NCI-H2081 treated with DMSO at 0.1 percent for 48 hours (cell line): ENCODE data around the gene ISLR.

ENCODE experiments used
- DNase-seq: peaks from one replicate; lab custom pipeline; 2025; lab: John Stamatoyannopoulos, UW

ISLR gene

DNA sequence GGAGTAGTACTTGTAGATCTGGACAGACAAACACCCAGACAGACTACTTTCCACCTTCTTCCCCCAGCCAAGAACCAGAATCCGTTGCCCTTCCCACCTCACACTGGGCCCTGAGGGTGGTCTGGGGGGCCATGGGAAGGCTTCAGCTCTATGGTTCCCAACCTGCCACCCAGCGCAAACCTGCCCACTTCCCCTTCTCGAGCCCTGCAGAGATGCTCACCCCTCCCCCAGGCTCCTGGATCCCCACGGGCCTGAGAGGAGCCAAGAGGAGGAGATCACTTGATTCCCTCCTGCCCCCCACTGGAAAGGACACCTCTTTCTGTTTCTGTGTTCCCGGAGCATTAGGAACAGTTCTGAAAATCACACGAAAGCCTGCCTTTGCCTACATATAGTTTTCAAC lies 20.4 kb downstream of the ISLR start:
- no peak for DNase-seq

DNA sequence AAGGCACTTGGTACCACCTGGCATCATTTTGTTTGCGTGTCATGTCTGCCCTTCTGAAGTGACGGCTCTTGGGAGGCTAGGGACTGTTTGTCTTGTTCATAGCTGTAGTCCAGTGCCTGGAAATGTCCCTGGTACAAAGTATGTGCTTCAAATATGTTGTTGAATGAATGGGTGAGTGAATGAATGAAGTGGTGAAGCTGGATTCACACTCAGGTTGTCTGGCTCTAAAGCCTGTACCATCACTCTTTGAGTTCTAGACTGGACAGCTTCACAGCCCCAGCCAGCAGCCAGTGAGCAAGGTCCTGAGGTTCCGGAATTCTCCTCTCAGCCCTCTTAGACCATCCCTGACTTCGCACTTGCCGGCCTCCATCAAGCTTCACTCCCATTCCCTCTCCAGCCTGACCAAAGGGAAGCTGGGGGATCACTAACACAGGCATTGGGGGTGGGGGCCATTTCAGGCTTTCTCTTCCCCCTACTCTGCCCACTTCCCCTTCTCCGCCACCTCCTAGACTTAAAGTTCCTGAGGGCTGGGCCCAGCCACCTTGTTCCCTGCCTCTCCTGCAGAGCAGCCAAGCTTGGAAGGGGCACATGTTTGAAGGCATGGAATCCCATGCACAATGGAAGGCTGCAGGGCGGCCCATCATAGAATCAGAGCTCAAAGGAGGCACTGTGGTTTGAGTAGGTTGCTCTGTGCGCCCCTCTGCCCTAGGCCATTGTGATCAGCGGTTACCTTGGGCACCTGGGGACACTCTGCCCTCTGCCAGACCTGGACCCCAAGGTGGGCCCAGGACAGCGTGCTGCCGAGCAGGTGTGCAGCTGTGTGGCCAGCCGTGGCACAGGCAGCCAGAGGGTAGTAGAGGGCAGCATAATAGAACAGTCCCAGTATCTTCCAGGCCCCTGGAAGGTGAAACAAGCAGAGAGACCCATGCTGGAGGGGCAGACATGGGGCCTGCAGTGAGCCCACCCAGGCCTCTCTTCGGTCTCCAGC lies 21.4 kb downstream of the ISLR start:
- no peak for DNase-seq

DNA sequence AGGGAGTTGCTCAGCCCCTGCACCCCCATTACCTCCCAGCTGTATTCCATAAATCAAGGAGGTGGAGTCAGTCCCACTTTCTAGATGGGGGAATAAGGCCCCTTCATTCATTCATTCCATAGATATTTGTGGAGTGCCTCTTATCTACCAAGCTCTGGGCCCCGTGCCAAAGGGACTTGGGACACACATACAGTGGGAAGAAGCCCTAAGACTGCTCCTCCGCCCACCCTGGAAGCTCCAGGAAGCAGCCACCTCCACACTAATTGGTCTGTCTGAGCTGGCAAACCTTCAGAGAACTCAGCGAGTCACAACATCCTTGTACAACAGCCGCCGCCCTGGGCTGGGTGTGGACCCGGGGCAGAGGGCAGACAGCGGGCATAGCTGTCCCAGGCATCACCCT lies 22.7 kb downstream of the ISLR start:
- DNase-seq, result no peak

DNA sequence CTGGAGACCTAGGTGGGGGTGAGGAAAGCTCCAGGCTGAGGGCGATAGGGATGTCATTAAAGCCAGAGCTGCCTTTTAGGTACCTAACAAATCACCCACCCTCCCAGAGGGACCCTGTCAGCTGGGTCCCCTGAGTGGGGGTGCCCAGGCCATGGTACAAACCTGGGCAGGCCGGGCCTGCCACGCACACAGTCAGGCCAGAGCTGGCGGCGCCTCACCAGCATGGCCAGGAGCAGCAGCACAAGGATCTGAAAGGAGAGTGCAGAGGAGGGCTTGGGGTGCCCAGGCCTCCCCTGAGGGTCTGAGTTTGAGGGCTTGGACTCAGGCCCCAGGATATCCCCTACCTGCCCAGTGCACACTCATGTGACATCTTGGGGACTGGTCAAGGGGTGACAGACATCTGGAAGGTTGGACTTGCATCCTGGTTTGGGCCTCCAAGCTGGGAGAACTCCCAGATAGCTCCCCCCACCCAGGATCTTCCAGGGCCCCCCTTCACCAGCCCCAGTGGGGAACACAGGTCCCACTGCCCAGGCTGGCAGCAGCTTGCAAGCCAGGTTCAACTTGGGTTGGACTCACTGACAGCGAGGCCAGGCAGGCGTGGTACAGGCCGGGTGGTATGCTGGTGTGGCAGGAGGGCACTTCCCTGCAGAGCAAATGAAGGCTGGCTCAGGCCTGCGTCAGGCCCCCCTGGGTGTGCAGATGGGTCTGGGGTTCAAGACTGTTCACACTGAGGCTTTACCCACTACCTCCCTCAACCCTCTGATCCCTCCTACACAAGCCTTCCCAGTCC lies 23.9 kb downstream of the ISLR start:
- no peak for DNase-seq

DNA sequence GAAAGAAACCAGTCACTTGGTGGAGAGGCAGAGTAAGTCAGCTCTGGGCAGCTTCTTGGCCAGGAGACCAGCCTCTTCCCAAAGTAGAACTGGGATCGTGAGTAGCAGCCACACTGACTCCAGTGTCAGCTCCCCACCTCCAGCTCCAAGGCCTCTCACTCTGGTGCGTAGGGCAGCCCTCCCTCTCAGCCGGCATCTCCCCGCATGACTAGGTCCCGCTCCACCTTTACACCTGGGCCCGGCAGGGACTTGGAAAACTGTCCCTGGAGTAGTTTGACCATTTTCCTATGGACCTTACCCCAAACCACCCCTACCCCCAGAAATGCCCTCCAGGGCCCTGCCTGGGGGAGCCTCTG lies 25.8 kb downstream of the ISLR start:
- DNase-seq, result no peak

DNA sequence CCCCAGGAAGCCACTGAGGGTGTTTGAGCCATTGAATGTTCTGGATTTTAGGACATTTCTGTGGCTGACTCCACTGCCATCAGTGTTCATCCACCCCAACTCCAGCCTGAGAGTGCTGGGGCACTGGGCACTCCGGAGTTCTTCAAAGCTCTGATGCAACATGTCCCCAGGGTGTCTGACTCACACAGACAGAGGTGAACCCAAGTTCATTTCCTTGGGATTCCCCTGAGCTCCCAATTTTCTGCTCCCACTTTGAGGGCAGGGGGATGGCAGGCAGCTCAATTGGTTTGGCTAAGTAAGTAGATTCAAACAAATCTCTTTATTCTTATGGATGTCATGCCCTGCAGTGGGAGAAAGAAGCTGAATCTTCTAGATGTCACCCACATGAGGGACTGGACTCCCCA lies 26.9 kb downstream of the ISLR start:
- no peak for DNase-seq

DNA sequence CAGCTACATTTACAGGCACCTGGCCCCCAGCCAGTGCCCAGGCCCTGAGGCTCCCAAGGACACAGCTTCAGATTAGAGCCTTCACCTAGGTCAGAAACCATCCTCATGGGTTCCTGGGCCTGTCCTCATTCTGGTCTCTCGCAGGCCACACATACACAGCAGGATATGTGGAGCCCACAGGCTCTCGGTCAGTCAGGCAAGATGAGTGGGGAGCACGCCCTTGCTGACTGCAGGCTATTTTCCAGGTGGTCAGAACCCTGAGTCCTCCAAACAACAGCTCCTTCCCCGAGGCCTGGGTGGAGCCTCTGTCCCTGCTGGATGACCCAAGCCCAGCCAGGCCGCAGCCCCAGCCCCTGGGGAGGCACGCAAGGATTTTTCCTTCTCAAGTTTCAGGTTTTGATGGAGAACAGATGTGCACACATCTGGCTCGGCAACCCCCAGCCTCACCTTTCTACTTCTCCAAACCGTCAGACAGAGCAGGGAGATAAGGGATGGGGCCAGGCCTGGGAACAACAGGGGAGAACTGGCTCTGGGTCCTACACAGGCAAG lies 27.4 kb downstream of the ISLR start:
- no peak for DNase-seq

DNA sequence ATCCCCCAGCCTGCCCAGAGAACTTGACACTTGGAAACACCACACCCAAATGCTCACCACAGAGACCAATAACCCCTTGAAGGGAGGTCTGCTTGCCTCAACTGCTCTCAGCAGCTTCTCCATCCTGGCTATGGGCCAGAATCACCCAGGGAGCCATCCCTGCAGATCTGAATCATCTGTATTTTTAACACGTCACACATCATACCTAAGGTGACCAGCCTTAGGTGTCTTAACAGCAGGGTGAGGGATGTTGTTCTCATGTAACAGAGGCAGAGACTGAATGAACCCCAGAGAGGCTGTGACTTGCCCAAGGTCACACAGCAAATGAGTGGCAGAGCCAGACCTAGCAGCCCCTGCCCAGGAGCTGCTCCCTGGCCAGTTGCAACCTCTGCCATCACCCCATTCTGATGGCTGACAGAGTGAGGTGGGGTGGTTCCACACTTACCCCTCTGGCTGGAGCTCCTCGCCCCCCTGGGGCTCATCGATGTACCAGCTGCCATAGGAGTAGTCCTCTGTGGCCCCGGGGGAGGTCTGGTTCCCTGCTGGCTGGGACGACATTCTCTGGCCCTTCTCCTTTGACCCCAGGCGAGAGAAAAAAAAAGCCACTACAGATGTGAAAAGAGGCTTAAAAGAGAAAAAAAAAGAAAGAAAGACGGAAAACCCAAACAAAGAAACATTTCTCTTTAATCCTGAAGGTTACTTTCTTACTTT lies 28.4 kb downstream of the ISLR start:
- no peak for DNase-seq

DNA sequence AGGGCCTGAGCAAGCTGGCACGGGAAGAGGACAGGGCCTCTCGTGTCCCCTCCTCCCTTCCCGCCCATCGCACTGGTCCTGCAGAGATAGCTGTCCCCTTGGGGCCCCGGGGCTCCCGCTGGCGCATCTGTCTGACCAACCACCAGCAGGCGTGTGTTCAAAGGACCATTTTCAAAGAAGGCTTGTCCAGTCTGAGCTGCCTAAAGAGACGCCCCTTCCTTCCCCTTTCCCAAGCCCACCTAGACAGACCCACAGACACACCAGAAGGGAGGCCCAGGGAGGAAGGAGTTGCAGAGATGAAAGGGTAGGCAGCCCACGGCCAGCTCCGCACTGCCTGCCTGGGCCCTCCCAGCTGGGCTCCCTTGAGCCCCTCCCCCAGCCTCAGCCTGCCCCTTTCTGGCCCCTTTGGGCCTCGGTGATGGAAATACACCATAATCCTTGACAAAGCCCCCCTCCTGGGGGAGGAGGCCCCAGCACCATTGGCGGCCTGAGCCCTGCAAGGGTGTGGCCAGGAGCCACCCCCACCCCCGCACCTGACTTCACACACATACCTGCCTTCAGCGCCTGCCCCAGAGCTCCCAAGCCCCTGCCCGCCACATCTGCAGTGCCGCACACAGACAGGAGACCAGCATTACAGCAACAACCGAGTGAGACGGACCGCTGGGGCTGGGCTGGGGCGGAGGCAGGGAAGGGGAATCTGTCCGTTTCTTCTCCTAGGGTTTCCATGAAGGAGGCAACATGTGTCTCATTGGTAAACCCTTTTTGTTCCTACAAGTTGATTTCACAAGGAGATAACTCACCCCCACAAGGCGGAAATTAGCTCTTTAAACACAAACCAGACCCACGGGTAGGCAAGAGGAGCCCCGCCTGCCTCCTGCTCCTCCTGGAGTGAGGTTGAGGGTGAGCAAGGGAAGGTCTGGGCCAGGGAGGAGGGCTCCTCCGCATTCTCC lies 29.2 kb downstream of the ISLR start, which contains the start of gene STRA6:
Gene STRA6, minus strand, starts transcription at position 336 of the 950 bp plus-strand sequence. CDS start 520 bp downstream, outside the sequence.
- no peak for DNase-seq

DNA sequence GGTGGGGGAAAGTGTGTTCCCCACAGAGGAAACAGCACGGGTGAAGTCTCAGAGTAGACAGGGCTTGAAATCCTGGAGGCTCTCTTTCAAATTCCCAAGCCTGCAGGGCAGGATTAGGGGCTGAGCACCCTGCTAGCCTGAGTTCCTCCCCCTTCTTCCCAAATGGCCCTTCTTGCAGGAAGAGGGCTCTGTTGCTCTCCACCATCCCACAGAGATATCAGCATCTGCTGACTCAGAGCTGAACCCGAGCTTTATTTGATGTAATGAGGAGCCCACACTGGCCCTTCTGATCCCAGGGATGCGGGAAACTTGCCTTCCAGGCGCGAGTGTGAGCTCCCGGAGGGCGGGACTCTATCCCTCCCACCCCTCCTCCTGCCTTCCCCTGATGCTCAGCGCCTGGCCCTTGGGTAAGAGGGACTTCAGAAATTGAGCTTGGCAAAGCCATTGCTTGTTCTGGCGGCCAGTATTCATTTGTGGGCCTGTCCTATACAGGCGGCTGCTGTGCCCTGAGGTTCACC lies 30.5 kb downstream of the ISLR start:
- DNase-seq, result no peak

DNA sequence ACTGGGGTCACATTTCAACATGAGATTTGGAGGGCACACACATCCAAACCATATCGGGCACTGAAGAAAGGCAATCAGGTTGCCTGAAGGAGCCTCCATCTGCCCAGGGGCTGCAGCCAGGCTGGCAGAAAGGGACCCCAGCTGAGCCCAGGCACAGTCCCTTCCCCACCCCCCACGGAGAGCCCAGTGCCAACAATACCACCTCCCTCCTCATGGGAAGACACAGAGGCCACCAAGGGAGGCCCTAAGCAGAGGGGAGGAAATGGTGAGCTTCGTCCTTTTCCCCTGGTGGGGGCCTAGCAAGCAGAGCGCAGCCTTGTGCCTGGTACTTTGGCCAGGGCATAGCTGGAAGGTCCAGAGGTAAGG lies 32.1 kb downstream of the ISLR start:
- no peak for DNase-seq

DNA sequence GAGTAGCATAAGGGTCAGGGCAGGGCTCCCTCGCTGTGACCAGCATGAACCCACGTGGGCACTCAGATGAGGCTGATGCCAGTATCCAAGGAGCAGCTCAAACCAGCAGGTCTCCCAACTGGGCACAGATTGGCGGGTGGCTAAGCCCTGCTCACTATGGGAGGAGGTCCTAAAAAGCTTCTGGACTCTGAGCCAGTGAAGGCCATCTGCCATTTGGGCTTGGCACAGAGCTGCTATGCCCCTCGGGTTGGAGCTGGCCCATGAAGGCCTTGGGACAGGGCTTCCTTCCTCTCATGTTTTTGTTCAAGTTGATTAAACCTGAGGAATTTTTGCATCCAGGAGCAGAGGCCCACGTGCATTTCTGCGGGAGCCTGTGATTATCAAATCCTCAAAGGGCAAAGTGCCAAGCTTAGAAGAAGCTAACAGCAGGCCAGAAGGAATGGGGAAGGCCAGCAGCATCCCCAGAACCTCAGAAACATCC lies 33.3 kb downstream of the ISLR start:
- no peak for DNase-seq

DNA sequence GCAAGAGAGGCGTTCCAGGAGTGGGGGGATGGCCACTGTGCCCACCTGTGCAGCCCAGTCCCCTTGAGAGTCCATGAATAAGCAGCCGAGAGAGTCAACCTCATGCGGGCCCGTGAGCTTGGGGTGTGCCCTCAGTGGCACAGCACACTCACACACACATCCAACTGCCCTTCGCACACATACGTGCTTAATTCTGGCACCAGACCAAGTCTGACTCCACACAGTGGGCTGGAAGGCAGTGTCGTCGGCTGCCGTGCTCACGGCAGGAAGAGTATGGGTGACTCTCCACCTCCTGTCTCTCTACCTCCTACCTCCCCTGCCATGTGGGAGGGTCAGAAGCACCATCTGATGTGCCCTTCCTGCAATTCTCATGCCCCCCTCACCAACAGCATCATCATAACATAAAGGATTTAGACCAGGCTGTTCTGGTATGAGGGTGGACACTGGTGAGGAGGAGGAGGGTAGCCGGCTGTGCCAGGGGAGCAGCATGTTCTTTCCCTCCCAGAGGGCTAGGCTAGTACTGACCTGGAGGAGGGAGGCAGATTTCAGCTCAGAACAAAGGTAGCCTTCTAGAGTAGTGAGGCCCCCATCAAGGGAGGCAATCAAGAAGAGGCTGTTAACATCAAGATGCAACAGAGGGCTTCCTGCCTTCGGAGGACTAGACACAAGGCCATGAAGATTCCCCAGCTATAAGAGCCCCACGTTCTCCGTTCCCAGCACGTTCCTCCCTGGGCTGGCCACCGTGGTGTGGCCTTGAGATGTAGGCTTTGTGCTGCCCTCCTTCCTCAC lies 34.3 kb downstream of the ISLR start:
- DNase-seq, result no peak

DNA sequence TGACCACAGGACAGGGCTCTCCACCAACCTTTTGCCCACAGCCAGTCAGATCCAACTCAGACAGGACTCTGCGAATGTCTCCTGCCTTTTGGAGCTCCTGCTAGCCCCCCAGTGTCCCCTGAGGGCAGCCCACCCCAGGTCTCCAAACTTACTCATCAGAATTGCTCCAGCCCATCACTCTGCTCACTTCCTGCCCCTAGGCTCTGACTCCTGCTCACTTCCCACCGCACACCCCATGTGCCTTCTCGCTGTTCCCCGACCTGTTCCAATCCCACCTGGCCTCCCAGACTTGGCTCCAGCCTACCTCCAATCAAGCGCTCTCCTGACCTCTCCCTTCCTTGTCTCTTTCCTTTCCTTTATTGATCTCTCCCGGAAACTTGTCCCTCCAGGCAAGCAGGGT lies 35.0 kb downstream of the ISLR start:
- no peak for DNase-seq

DNA sequence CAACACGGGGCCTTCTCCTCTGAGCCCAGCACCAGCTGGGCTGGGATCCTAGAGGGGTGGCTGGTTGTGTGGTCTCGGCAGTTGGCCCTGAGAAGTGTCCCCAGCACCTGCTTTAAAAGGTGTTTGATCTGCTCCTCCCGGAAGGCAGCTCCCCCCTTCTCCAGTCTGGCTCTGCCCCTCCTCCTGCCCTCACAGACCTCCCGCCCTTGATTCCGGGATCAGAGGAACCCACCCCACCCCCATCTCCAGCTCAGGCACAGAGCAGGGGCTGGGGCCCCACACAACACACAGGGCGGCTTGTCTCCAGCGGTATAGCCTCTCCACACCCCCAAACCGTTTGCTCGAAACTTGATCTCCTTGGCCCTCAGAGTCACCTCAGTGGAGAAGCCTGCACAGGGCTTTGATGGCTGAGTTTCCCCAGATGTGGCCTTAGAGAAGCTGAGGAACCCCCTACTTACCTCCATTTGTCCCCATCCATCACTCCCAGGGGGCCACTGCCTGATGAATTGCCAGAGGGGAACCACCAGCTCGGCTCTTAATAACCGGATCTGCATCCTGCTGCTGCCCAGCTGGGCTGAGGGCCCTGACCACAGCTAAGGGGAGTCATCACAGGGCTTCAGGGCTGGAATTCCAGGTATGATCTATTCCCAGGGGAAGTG lies 35.5 kb downstream of the ISLR start:
- no peak for DNase-seq

DNA sequence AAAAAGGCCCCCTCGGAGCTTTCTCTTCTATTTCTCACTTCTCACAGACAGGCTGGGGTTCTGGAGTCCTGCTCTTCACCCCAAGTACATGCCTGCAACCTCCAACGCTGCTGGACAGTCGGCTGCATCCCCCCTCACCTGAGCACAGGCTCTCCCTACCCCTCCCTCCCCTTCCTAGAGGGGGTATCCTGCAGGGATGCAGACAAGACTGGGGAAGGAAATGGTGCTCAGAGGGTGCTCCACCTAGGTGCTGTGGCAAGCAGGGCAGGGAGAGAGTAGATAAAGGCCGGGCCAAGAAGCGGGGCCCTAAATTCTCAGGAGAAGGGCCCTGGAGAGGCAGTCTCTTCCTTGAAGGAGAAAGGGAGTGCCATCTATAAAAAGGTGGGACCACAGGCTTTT lies 36.0 kb downstream of the ISLR start:
- DNase-seq, result no peak

DNA sequence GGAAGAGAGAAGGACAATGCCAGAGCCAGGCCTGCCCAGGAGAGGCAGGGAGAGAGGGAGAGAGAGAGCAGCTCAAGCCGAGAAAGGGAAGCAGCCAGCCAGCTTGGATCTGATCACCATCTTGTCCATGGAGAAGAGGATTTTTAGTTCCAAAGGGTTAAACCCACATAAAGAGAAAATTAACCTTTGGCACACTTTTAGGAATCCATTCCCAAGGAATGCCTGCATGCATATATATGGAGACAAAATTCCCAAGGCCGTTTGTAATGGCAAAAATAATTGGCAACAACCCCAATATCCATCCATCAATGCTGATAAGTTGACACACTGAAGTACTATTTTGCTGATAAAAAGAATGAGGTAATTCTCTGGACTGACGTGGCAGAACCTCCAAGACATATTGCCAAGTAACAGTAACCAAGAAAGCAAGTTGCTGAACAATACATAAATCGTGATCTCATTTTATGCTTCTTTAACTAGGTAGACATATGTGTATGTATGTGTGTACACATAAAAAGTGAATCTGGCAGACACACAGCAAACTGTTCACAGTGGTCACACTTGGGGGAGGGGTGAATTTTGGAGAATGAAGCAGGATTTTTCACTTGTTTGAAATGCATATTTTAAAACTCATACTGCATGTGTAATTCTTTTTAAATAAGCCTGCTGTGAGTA lies 36.6 kb downstream of the ISLR start:
- DNase-seq, result no peak

DNA sequence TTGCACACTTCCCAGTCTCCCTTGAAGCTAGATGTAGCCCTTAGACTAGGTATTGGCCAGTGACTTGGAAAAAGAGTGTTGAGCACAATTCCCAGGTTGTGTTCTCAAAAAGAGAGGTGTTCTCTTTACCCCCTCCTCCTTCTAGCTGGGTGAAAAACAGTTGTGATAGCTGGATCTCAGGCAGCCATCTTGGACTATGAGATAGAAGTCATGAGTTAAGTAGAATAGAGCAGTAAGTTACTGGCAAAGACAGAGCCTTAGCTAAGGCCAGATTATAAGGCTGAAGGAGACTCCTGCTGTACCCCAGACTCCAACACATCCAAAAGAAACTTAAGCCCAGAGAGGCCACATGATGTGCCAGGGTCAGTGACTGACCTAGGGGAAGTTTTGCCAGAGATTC lies 37.2 kb downstream of the ISLR start:
- DNase-seq, result no peak

DNA sequence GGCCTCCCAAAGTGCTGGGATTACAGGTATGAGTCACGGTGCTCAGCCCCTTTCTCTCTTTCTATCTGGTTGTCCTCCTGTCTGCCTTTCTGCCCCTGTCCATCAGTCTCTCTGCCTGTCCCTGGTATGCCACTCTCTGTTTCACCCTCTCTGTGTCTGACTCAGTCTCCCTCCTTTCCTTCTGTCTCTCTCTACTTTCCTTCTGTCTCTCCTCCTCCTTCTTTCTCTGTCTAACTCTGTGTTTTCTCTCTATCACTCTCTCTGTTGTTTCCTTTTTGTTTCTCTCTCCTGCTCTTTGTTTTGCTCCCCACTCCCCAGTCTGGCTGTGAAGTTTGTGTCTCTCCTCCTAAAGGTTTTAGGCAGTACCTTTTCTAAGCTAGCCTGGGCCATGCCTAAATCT lies 38.1 kb downstream of the ISLR start:
- DNase-seq, result no peak
